ENCODE measurements around the gene FAM89A.
"Not testable (repeated sequence)": the region's sequence is repeated elsewhere in the genome, so short reads cannot be mapped to it uniquely, and the experiment has no call there.

The FAM89A gene

DNA sequence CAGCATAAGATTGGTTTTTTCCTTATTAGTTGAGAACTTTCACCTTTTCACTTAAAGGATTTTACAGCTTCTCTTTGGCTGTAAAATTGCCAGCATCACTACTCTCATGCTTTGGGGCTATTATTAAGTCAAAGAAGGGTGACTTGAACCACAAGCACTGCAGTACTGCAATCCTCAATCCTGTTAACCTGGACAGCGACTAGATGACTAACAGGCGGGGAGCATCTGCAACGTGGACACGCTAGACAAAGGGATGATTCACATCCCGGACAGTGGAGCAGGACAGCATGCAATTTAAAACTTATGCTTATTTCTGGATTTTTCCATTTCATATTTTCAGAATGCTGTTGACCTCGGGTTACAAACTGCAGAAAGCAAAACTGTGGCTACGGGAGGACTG lies 53.1 kb downstream of the FAM89A start:
- no peak for DNase-seq

DNA sequence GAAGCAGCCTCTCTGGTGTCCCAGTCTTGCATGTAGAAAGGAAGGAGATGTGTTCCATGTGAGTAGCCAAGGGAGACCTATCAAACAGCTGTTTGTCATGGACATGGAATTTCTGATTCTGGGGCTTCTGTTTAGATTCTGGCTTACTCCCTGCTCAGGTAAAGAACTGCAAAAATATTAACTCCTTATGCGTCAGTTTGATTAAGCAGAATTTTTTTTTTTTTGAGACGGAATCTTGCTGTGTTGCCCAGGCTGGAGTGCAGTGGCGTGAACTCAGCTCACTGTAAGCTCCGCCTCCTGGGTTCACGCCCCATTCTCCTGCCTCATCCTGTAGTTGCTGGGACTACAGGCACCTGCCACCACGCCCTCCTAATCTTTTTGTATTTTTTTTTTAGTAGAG lies 54.3 kb downstream of the FAM89A start:
- DNase-seq = no peak

DNA sequence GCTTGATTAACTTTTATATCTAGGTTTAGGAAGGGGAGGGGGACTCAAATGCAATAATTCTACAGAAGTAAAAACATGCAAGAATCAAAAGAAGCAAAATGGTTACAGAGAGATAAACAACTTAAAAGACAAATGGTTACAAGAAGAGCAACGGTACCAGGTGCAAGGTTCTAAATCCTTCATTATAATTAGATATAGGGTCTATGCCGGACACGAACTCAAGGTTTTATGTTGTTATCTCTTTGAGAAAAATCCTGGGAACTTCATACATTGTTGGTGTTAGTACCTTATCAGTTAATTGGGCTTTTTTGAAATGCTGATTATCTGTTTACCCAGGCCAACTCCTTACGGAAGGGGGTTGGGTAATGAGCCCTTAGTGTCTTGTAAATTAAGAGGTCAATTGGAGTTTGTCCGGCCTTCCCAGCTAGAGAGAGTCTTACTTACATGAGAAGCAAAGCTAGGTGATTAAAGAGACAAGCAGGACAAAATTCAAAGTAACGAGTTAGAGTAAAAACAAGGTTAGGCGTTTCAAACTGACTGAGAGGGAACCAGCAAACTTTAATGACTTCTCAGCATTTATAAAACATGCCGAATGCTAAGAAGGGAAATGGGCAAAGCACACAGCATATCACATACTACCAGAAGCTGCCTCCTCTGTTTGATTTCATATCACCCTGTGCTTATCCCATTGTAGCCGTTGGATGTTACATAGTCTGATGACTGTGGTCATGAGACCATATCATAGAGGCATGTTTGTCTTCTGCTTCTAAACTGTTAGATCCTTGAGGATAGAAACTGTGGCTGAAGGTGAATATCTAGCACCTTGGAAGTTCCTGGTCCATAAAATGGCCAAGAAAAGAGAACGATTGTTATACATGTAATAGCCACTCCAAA lies 55.2 kb downstream of the FAM89A start:
- DNase-seq = not testable (repeated sequence)

DNA sequence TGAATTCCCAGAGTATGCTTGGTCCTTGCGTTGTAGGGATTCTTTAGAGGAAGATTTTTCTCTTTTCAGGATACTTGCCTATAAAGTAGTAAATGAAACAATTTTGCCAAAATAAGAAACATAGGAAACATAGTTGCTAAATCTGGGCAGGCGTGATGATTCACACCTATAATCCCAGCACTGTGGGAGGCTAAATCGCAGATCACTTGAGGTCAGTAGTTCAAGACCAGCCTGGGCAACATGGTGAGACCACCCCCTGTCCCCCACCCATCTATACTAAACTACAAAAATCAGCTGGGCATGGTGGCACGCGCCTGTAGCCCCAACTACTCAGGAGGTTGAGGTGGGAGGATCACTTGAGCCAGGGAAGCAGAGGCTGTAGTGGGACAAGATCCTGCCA lies 56.2 kb downstream of the FAM89A start:
- no peak for DNase-seq

DNA sequence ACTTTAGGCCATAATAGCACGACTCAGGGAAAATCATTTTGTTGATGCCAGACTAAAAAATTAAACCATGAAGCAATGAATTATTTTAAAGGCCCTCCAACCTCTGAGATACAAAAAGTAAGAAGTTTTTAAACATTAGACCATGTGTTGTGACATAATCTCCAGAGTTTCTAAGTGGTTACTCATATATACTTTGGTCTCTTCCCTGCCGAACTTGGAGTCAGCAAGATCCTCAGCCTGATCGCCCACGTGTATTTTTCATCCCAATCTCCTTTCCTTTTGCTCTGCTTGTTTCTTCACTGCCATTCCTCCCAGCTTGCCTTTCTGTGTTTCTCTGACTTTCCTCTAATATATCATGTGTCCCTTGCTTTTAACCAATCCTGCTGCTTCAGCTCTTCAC lies 57.4 kb downstream of the FAM89A start:
- DNase-seq = no peak

DNA sequence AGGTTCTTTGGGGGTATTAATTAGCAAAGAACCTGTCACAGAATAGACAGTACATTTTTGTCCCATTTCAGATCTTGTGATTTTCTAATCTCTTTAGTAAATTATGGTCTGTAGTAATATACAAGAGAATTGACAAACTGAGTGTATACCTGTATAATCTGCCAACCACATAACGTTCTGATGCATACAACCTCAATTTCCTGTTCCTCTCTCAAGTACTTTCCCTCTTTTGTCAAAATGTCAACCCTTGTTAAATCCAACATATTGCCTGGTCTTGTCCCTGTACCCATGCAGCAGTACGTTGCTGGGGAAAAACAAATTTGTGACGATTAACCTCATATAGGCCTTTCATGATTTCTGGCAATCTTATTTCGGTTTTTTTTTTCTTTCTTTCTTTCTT lies 60.1 kb downstream of the FAM89A start:
- DNase-seq = no peak

DNA sequence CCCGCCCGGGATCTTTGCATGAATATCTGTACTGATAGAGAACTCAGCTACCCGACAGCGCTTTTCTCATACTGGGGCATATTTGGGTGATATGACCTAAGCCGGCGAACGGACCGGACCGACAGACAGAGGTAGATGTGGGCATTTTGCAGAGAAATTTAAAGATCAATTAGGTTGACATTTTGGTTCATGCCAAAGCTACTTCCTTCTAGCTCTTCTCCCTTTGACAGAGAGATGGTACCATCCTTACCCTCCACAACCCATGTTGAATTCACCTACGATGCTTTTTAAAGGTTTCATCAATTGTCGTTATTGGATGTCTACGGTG lies 60.7 kb downstream of the FAM89A start:
- peak; percentile 41 for DNase-seq

DNA sequence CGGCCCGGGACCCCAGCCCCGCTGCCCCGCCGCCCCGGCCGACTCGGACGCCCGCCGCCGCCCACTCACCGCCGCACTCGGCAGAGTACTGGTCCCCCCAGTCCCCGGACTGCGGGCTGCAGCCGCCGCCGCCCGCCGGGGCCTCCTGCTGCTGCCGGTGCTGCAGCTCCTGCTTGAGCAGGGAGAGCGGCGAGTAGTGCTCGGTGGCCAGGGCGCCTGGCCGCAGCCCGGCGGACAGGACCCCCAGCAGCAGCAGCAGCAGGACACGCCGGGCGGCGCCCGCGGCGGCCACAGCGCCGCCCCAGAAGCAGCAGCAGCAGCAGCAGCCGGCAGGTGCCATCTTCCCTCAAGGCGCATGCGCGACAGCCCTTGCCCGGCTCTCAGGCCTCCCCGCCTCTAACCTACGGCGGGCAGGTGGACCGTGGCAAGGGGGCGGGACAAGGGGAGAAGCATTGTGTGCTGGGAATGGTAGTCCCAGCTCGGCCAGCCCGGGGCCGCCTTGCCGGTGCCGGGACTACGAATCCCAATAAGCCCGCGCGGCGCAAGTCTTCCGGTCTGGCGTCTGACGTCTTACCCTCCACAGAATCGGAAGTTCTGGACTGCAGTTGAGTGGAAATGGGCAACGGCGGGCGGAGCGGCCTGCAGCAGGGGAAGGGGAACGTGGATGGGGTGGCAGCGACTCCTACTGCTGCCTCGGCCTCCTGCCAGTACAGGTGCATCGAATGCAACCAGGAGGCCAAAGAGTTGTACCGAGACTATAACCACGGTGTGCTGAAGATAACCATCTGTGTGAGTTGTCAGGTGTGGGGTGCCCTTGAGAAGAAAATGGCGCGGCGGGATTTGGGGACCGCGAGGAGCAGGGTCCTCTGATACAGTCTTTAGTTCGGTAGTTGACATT lies 61.3 kb downstream of the FAM89A start, which contains the start of the genes ARV1 and TTC13:
Gene ARV1 (plus strand): TSS at position 604 of the 898 bp plus-strand sequence. CDS start 12 bp downstream, at position 616.
Gene TTC13 (minus strand): TSS at position 371 of the 898 bp plus-strand sequence. CDS start 31 bp downstream, at position 340.
- DNase-seq = peak; percentile 99

DNA sequence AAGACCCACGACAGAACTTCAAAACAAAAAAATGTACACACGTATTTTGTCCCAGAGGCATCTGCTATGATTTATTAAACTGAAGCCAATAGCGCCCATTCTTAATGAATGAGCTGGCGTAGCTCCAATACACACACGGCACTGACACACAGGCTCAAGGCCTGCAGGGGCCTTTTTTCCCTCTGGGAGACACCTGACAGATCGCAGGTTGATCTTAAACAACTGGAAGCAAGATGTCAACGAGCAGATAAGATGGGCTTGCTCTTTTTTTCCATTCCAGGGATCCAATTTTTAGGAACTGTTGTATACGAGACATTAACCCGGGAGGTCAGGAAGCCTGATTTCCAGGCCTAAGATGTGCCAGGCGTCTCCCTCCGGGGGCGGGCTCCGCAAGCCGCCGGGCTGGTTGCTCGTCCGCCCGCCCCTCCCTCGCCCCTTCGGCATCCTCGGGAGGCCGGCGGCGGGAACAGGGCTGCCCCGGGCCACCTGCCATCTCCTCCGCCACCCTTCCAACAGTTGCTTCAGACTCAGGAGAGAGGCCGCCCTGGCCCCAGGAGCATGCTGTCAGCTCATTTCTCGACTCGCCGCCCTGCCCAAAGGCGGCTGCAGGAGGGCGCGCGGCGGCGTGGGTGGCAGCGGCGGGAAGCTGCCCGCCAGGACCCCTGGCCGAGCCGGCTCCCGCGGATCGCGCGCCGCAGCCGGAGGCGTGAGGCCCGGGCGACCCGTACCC lies 62.1 kb downstream of the FAM89A start:
- peak; percentile 86 for DNase-seq

DNA sequence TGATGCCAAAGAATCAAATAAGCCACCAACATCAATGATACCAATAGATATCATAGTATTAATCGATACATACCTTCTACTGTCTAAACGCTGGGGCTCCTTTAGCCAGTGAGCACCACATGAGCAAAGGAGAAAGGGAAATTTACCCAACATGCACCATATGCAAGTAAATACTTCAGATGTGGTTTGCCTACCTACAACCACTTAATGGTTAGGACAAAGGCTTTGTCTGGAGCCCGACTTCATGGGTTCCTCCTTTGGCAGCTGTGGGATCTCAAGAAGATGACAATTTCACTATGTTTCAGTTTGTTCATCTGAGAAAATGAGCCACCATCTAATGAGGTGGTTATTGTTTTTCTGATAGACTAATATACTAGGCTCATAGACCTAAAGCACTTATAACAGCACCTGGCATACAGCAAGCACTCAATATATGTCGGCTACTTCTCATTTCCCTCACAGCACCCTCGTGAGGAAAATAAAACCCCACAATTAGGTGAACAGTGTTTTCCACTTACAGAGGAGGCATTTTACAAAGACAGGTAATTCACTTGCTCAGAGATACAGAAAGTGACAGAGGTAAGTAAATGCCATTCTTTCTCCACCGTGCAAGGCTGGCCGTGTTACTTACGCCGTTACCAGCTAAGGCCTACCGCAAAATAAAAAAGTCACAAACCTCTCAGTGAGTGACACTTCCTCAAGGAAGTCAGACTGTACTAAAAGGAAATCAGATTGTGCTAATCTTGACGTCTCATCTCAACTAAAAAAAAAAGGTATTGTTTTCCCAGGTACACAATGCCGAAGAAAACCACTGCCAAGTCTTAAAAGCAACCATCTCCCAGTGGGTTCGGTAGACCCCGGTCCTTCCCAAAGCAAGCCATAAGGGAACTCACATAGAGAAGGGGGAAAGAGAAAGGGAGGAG lies 63.0 kb downstream of the FAM89A start:
- DNase-seq = no peak

DNA sequence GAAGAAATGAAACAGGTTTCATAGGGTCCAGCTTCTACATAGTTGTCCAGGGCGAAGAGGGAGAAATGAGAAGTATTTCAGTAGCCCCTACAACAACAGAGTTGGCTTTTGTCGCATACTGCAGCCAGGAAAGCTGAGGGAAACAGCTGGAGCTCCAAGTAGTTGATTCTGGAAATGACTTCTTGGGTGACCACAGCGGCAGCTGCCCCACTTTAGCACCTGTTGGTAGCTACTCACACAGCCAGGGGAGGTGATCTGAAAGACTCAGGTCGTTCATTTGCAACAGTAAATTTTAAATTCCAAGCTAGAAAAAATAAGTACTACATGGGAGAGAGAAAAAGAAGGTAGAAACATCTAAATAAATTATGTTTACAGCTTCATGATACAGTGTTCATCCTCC lies 63.7 kb downstream of the FAM89A start:
- no peak for DNase-seq

DNA sequence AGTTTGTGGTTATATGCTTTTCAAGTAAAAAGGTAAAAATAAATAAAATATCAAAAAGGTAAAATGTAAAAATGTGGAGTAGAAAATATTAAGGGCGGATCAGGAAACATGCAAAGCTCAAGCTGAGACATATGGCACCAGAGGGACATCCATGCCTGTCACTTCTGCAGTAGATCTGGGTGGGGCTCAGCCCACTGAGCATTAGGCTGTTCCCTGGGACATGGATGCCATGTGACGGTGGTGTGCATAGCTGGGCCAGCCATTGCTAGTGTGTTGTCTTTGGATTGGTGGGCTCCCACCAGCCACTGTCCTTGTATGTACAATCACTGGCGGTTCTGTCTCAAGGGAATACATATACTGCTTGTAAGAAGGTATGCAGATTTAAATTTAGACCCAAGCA lies 64.4 kb downstream of the FAM89A start:
- DNase-seq = peak; percentile 3

DNA sequence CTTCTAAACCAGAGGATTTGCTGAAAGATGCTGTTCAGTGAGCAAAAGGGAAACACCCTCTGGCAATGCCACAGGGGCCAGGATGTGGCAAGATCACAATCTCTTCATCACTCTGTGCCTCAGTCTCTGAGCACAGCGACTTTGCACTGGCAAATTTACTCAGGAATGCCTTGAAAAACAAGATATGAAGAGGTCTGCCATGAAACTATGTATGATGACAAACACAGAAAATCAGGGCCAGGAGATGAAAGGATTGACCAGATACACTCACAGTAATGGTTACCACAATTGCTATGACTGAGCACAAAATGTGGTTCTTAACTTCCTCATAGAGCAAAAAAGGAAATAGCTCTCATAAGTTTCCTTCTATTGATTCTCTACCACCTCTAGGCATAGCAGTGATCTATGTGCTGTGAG lies 67.2 kb downstream of the FAM89A start:
- DNase-seq = no peak

DNA sequence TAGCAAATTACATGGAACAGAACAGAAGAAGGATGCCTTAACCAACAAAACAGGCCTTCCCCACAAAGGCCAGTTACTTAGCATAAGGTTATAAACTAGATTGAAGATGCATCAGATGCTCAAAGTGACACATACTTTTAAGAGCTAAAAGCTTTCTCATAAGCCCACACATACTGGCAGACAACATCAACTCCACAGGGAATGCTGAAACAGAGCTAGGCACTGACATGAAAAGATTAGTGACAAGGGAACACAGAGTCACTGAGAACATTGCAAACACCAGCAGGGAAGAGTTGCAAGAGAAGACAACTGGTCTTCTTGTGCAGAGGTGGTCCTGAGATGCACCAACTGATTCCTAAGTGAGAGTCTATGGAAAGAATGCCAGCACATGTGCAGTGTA lies 68.3 kb downstream of the FAM89A start:
- DNase-seq = no peak

DNA sequence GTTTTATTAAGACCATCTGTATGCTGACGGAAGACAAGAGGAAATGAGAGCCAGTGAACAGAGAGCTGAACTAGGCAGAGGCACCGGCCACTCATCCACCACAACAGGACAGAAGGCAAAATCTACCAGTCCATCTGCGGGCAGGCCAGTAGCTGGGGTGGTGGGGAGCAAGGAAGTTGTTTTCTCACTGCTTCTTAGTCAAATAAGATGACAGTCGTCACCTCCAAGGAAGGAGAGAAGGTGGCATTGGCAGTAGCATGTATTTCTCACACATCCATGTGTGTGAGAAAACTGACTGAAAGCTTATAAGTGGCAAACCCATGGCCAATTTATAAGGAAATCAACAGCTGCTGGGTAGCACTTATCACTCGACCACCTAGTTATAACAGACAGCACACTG lies 69.6 kb downstream of the FAM89A start:
- DNase-seq = no peak

Data from NCI-H2171 treated with DMSO at 0.1 percent for 48 hours (cell line).